Measurements from ENCODE around the gene GALC. TPM values are rescaled to one million over a fixed set of nuclear protein-coding genes. Genes with fewer than 3 reads are reported as not detected.

GALC gene
- total RNA-seq, 1 donor from 2014 or later = 47.4 TPM

- no peak overlapping the region for H3K27ac ChIP-seq
- no peaks in the 10 kb centered on the region for H3K9me3 ChIP-seq
- H3K27me3 ChIP-seq = no peaks in the 10 kb centered on the region
- ATAC-seq = no peak
- no peak overlapping the region for H3K4me3 ChIP-seq
- no peaks in the 10 kb centered on the region for H3K36me3 ChIP-seq
- intact Hi-C loops (cut with DNase I) = no loop called here
- no peak for DNase-seq
- no peaks in the 10 kb centered on the region for H3K4me1 ChIP-seq
- TF ChIP-seq CTCF (IDR thresholded peaks at IDR 0.05) = no peak
Measured at GRCh38 chr14:87908550-87908949, 84.4 kb downstream of the GALC start.

- H3K4me1 ChIP-seq = no peaks in the 10 kb centered on the region
- H3K4me3 ChIP-seq = no peak overlapping the region
- peaks cover 10% of the 10 kb centered on the region for H3K27me3 ChIP-seq
- intact Hi-C loops (cut with DNase I) = no loop called here
- H3K27ac ChIP-seq = no peak overlapping the region
- no peaks in the 10 kb centered on the region for H3K36me3 ChIP-seq
- no peak for TF ChIP-seq CTCF (IDR thresholded peaks at IDR 0.05)
- H3K9me3 ChIP-seq = no peaks in the 10 kb centered on the region
- no peak for DNase-seq
- ATAC-seq = no peak
Measured at GRCh38 chr14:87901652-87902051, 91.3 kb downstream of the GALC start.

GRCh38 chr14:87901236-87901635 lies 91.7 kb downstream of the GALC start:
- Histone ChIP-seq H3K4me1 (no peaks in the 10 kb centered on the region), H3K27ac (no peak overlapping the region), H3K36me3 (no peaks in the 10 kb centered on the region), H3K27me3 (peaks cover 10% of the 10 kb centered on the region), H3K9me3 (no peaks in the 10 kb centered on the region), H3K4me3 (no peak overlapping the region)
- DNase-seq (no peak), ATAC-seq (no peak)
- intact Hi-C loops (cut with DNase I) = no loop called here
- no peak for TF ChIP-seq CTCF (IDR thresholded peaks at IDR 0.05)

GRCh38 chr14:87899228-87899627 lies 93.8 kb downstream of the GALC start:
- Histone ChIP-seq H3K36me3 (no peaks in the 10 kb centered on the region), H3K27me3 (peaks cover 20% of the 10 kb centered on the region), H3K4me1 (no peaks in the 10 kb centered on the region), H3K4me3 (no peak overlapping the region), H3K27ac (no peak overlapping the region), H3K9me3 (no peaks in the 10 kb centered on the region)
- DNase-seq (no peak), ATAC-seq (no peak)
- intact Hi-C loops (cut with DNase I) = no loop called here
- TF ChIP-seq CTCF (IDR thresholded peaks at IDR 0.05) = no peak

- Histone ChIP-seq H3K9me3 (no peaks in the 10 kb centered on the region), H3K4me1 (no peaks in the 10 kb centered on the region), H3K27ac (no peak overlapping the region), H3K36me3 (no peaks in the 10 kb centered on the region), H3K27me3 (peaks cover 20% of the 10 kb centered on the region), H3K4me3 (no peak overlapping the region)
- intact Hi-C loops (cut with DNase I) = no loop called here
- DNase-seq (no peak), ATAC-seq (no peak)
- no peak for TF ChIP-seq CTCF (IDR thresholded peaks at IDR 0.05)
Measured at GRCh38 chr14:87898301-87898700, 94.7 kb downstream of the GALC start.
